Heart right ventricle (tissue), 16 donors: ENCODE data around the gene GPRC5C. TPM values are rescaled to one million over a fixed set of nuclear protein-coding genes. Genes with fewer than 3 reads are reported as not detected.
"Not testable (repeated sequence)": the region's sequence is repeated elsewhere in the genome, so short reads cannot be mapped to it uniquely, and the experiment has no call there.

Experiments used
- ATAC-seq, 8 donors: fragments of 200-7000 bp; cut with Tn5 transposase; one replicate each; pipeline ENCODE4 v1.9.1; 2020; ENCODE audit warnings: mild to moderate bottlenecking in 8 of 8, moderate library complexity in 8 of 8, moderate number of reproducible peaks in 1 of 8
- DNase-seq, 2 donors: peaks; one replicate each; pipeline ENCODE4 v3.0.0-alpha.2; 2020
- H3K27ac ChIP-seq, 10 donors: fragments of 200-600 bp; sonication (generic) in 2 of 10; one replicate each; pipeline versions ENCODE4 v1.5.0 to v1.8.0; 2020 to 2022; ENCODE audit warnings: mild to moderate bottlenecking in 3 of 10
- H3K27me3 ChIP-seq, 7 donors: fragments of 200-600 bp; one replicate each; pipeline ENCODE4 v1.8.0; 2021 to 2022; ENCODE audit warnings: mild to moderate bottlenecking in 2 of 7
- H3K36me3 ChIP-seq, 9 donors: fragments of 200-600 bp; sonication (generic) in 1 of 9; one replicate each; pipeline versions ENCODE4 v1.5.0 to v1.8.0; 2020 to 2022; ENCODE audit warnings: mild to moderate bottlenecking in 2 of 9
- H3K4me1 ChIP-seq, 9 donors: fragments of 200-600 bp; sonication (generic) in 1 of 9; one replicate each; pipeline versions ENCODE4 v1.5.0 to v1.8.0; 2020 to 2022; ENCODE audit warnings: mild to moderate bottlenecking in 4 of 9
- H3K4me3 ChIP-seq, 10 donors: fragments of 200-600 bp; sonication (generic) in 2 of 10; one replicate each; pipeline versions ENCODE4 v1.5.0 to v1.8.0; 2020 to 2022; ENCODE audit warnings: mild to moderate bottlenecking in 7 of 10, moderate library complexity in 2 of 10
- H3K9me3 ChIP-seq, 11 donors: fragments of 200-600 bp in 10 of 11; sonication (generic) in 2 of 11; one replicate each; pipeline versions ENCODE4 v1.5.0 to v1.8.0; 2013 to 2022; ENCODE audit warnings: mild to moderate bottlenecking in 2 of 11, control low read depth in 1 of 11, moderate library complexity in 1 of 11
- CTCF ChIP-seq, 9 donors: fragments of 200-600 bp; sonication (generic) in 2 of 9; IDR thresholded peaks; one replicate each; pipeline versions ENCODE4 v1.5.0 to v1.8.0; 2021 to 2022; ENCODE audit warnings: antibody characterized with exemption in 9 of 9, mild to moderate bottlenecking in 5 of 9, moderate library complexity in 1 of 9
- WGBS, 2 donors: extraction: QIAGEN DNeasy Blood & Tissue Kit; methylation state at CpG; one replicate each; pipeline ENCODE4 v1.1.7; 2013; ENCODE audit warnings: inconsistent platforms in 1 of 2; 5-methylcytosine and 5-hydroxymethylcytosine counted together
- intact Hi-C, 10 donors: fragments of 100-400 bp; cut with DNase I; formaldehyde crosslinking; loops; one replicate each; pipeline versions ENCODE4 v1.11.1 to v1.14.2; 2022
- polyA plus RNA-seq, 2 donors: library from polyadenylated mRNA; stranded (reverse); fragments of 200-250 nt; gene quantifications; one replicate each; pipeline ENCODE4 v1.2.3, GENCODE V29; 2013
- total RNA-seq, 10 donors: library from RNA; stranded (reverse); fragmentation: NEBNext Ultra II Directional in 3 of 10; extraction: Animal tissue kit (Norgen Biotek cat#: 25700) in 3 of 10; gene quantifications; one replicate each; pipeline versions ENCODE4 v1.2.1 to v1.2.4, GENCODE V29; 2021 to 2023
- donor health status: Arrhythmogenic right ventricular cardiomyopathy.
- donor health status: ischemic (EF 13 %, LVEDD 7.1; RV severe dilation, severe dysfunction).
- donor health status: healthy with polysubstance abuse.
- donor health status: DM: no; HTN: yes; CAD: no.
- donor health status: DM: no; HTN: no; CAD: no.
- donor health status: ischemic (EF 25% LVEDD 6.9; RV normal size, moderate dysfunction).
- donor health status: ischemic (EF 25% LVEDD 5.7; RV mildly dilated, moderate dysfunction).
- donor health status: healthy.
- donor health status: DM: yes; HTN: yes; CAD: no.
- donor health status: Ischemic cardiomyopathy.
- donor health status: ischemic (EF 35%, LVEDD 5.7; RV mildly dilated, moderate dysfunction).
- donor health status: nonischemic (EF 11% LVEDD 7.7; RV severe dilation, severe dysfunction).
- donor health status: DM: yes; HTN: yes; CAD: no.
- donor health status: PGD.
- donor health status: ischemic (EF 29% LVEDD 5.4; RV normal size, mild dysfunction).
- donor health status: nonischemic (EF 23%, LVEDD 6.1; RV moderate dilation, normal function).

Gene GPRC5C
- total and polyA plus RNA-seq, 12 donors = 28.0 to 41.0 (median 32.5) TPM

- no peaks in the 10 kb centered on the region for H3K4me1 ChIP-seq
- 56 to 63% methylated on average over 9 of the region's 9 CpGs for WGBS, 2 donors
- H3K9me3 ChIP-seq = no peaks in the 10 kb centered on the region
- intact Hi-C loops = no loop called here
- no peak for ATAC-seq
- peaks cover 0 to 27% (median 8%) of the 10 kb centered on the region in 7 donors for H3K27me3 ChIP-seq
- no peak for TF ChIP-seq CTCF (IDR thresholded peaks at IDR 0.05)
- DNase-seq = no peak
- no peak overlapping the region for H3K4me3 ChIP-seq
- H3K27ac ChIP-seq = no peak overlapping the region
- H3K36me3 ChIP-seq = peaks cover 0 to 49% (median 0%) of the 10 kb centered on the region in 9 donors
Observed at GRCh38 chr17:74485022-74485743, 53.3 kb downstream of the GPRC5C start.

- peaks cover 0 to 23% (median 8%) of the 10 kb centered on the region in 7 donors for H3K27me3 ChIP-seq
- DNase-seq = no peak
- no peak overlapping the region for H3K4me3 ChIP-seq
- no peak for ATAC-seq
- H3K27ac ChIP-seq = no peak overlapping the region
- no peak for TF ChIP-seq CTCF (IDR thresholded peaks at IDR 0.05)
- no peaks in the 10 kb centered on the region for H3K9me3 ChIP-seq
- WGBS, 2 donors = 89% methylated on average over 5 of the region's 5 CpGs
- peaks cover 0 to 44% (median 0%) of the 10 kb centered on the region in 9 donors for H3K36me3 ChIP-seq
- intact Hi-C loops = no loop called here
- H3K4me1 ChIP-seq = no peaks in the 10 kb centered on the region
Observed at GRCh38 chr17:74485841-74486240, 54.0 kb downstream of the GPRC5C start.

GRCh38 chr17:74488276-74488675 lies 56.4 kb downstream of the GPRC5C start:
- ATAC-seq, H3K27ac ChIP-seq, H3K4me1 ChIP-seq, H3K9me3 ChIP-seq, intact Hi-C loops, DNase-seq, H3K4me3 ChIP-seq: not testable (repeated sequence)
- H3K36me3 ChIP-seq = peaks cover 0 to 26% (median 0%) of the 10 kb centered on the region in 9 donors
- H3K27me3 ChIP-seq = peaks cover 0 to 21% (median 8%) of the 10 kb centered on the region in 7 donors
- 97% methylated on average over 4 of the region's 4 CpGs for WGBS, 2 donors

GRCh38 chr17:74490716-74491115 lies 58.8 kb downstream of the GPRC5C start:
- Histone ChIP-seq H3K36me3 (peaks cover 0 to 8% (median 0%) of the 10 kb centered on the region in 9 donors), H3K27ac (no peak overlapping the region), H3K9me3 (no peaks in the 10 kb centered on the region), H3K4me1 (no peaks in the 10 kb centered on the region), H3K4me3 (no peak overlapping the region), H3K27me3 (peaks cover 0 to 10% (median 0%) of the 10 kb centered on the region in 7 donors)
- DNase-seq = no peak
- no peak for TF ChIP-seq CTCF (IDR thresholded peaks at IDR 0.05)
- ATAC-seq = no peak
- 71% methylated on average over 9 of the region's 9 CpGs for WGBS, 2 donors
- intact Hi-C loops = loop anchor here in 4 of 10 donors (5.0 to 10.0 kb wide), 4 partner anchors 116 to 188 kb away; partner anchors contain the start of gene GPR142 (in 2 of the 4)

- no peak for TF ChIP-seq CTCF (IDR thresholded peaks at IDR 0.05)
- no peaks in the 10 kb centered on the region for H3K36me3 ChIP-seq
- no peak overlapping the region for H3K4me3 ChIP-seq
- ATAC-seq (no peak), DNase-seq (no peak)
- no peaks in the 10 kb centered on the region for H3K9me3 ChIP-seq
- 84 to 86% methylated on average over 7 of the region's 7 CpGs for WGBS, 2 donors
- H3K27ac ChIP-seq = no peak overlapping the region
- intact Hi-C loops = loop anchor here in 6 of 10 donors (2.0 to 10.0 kb wide), 6 partner anchors 113 to 189 kb away; partner anchors contain the start of gene GPR142 (in 2 of the 6)
- peaks cover 0 to 10% (median 0%) of the 10 kb centered on the region in 7 donors for H3K27me3 ChIP-seq
- no peaks in the 10 kb centered on the region for H3K4me1 ChIP-seq
Observed at GRCh38 chr17:74491626-74492025, 59.7 kb downstream of the GPRC5C start.
